PC-3 (cell line): ENCODE measurements around the gene ST6GALNAC1. TPM values are rescaled to one million over a fixed set of nuclear protein-coding genes. Genes with fewer than 3 reads are reported as not detected.

Source experiments
- ATAC-seq: fragments of 200-7000 bp; cut with Tn5 transposase; 2 replicates; pipeline ENCODE4 v1.9.1; 2020; ENCODE audit warnings: mild to moderate bottlenecking, moderate library complexity
- BruUV-seq: library from RNA; stranded (reverse); fragments of 400-500 nt; replicated peaks from 2 replicates; lab custom pipeline; 2021; lab: Mats Ljungman, UMichigan
- CTCF ChIA-PET: fragments of 300-600 bp; sonication (Branson Sonifier 250); formaldehyde crosslinking; loops from one replicate; lab custom pipeline; 2022; ENCODE audit warnings: antibody characterized with exemption; lab: Charles Lee
- POLR2A ChIA-PET: fragments of 300-600 bp; sonication (Branson Sonifier 250); formaldehyde crosslinking; loops from one replicate; lab custom pipeline; 2022; ENCODE audit warnings: antibody characterized with exemption; ENCODE audit not compliant: unreplicated experiment; lab: Charles Lee
- DNase-seq: peaks from one replicate; pipeline ENCODE4 v3.0.0-alpha.2; 2015
- H2AFZ ChIP-seq: fragments of 300-600 bp; sonication (generic); 2 replicates; pipeline ENCODE4 v1.6.0; 2016; ENCODE audit warnings: antibody characterized with exemption, low read length
- H3F3A ChIP-seq: fragments of 300-600 bp; sonication (generic); one replicate; pipeline ENCODE4 v1.6.0; 2017; ENCODE audit warnings: antibody characterized with exemption, low read length, control low read depth, mild to moderate bottlenecking; ENCODE audit not compliant: unreplicated experiment
- H3K27ac ChIP-seq: fragments of 300-600 bp; sonication (generic); 2 replicates; pipeline ENCODE4 v1.5.1; 2016; ENCODE audit warnings: mild to moderate bottlenecking, low read length
- H3K27me3 ChIP-seq: fragments of 300-600 bp; sonication (generic); 2 replicates; pipeline ENCODE4 v1.6.1; 2016; ENCODE audit warnings: low read length, mixed read lengths
- H3K36me3 ChIP-seq: fragments of 300-600 bp; sonication (generic); 2 replicates; pipeline ENCODE4 v1.6.1; 2016; ENCODE audit warnings: low read depth, mixed run types, low read length, mixed read lengths
- H3K4me1 ChIP-seq: fragments of 300-600 bp; sonication (generic); 2 replicates; pipeline ENCODE4 v1.5.1; 2016; ENCODE audit warnings: low read length; ENCODE audit not compliant: insufficient read depth
- H3K4me2 ChIP-seq: fragments of 300-600 bp; sonication (generic); 2 replicates; pipeline ENCODE4 v1.6.0; 2016; ENCODE audit warnings: low read length
- H3K4me3 ChIP-seq: fragments of 300-600 bp; sonication (generic); 2 replicates; pipeline ENCODE4 v1.5.1; 2016; ENCODE audit warnings: mild to moderate bottlenecking, low read length, mixed read lengths
- H3K79me2 ChIP-seq: fragments of 300-600 bp; sonication (generic); 2 replicates; pipeline ENCODE4 v1.6.1; 2017; ENCODE audit warnings: low read length, mixed read lengths
- H3K9ac ChIP-seq: fragments of 300-600 bp; sonication (generic); 2 replicates; pipeline ENCODE4 v1.6.0; 2016; ENCODE audit warnings: mild to moderate bottlenecking, low read length
- H3K9me2 ChIP-seq: fragments of 300-600 bp; sonication (generic); replicated peaks from 2 replicates; pipeline ENCODE4 v1.6.1; 2016; ENCODE audit warnings: mixed run types, low read length, mixed read lengths
- H3K9me3 ChIP-seq: fragments of 300-600 bp; sonication (generic); 2 replicates; pipeline ENCODE4 v1.6.1; 2016; ENCODE audit warnings: low read length, mixed read lengths
- H4K20me1 ChIP-seq: fragments of 300-600 bp; sonication (generic); 2 replicates; pipeline ENCODE4 v1.6.1; 2016; ENCODE audit warnings: low read length, mixed read lengths
- EZH2 ChIP-seq: fragments of 300-600 bp; sonication (generic); IDR thresholded peaks from one replicate; pipeline ENCODE4 v1.6.1; 2017; ENCODE audit warnings: antibody characterized with exemption, mild to moderate bottlenecking, low read length; ENCODE audit not compliant: unreplicated experiment
- EZH2phosphoT487 ChIP-seq: fragments of 300-600 bp; sonication (generic); IDR thresholded peaks from 2 replicates; pipeline ENCODE4 v1.6.1; 2018; ENCODE audit warnings: mild to moderate bottlenecking, antibody characterized with exemption, low read length, borderline replicate concordance
- intact Hi-C: fragments of 100-400 bp; cut with micrococcal nuclease; formaldehyde crosslinking; loops from 2 replicates; pipeline ENCODE4 v1.9.0; 2023
- total RNA-seq: library from RNA; depleted of rRNA; stranded (reverse); fragments of >200 nt; gene quantifications from 2 replicates; pipeline ENCODE4 v1.2.3, GENCODE V29; 2014
- TF ChIP-seq, protein P1 (sequence below): fragments of 300-600 bp; sonication (generic); conservative IDR thresholded peaks from 2 replicates; pipeline ENCODE4 v1.5.1; 2017; ENCODE audit warnings: antibody characterized with exemption, low read depth, mild to moderate bottlenecking, low read length

ST6GALNAC1 gene
- total RNA-seq, 1 experiment from 2014 or later, result 4.1 TPM

DNA sequence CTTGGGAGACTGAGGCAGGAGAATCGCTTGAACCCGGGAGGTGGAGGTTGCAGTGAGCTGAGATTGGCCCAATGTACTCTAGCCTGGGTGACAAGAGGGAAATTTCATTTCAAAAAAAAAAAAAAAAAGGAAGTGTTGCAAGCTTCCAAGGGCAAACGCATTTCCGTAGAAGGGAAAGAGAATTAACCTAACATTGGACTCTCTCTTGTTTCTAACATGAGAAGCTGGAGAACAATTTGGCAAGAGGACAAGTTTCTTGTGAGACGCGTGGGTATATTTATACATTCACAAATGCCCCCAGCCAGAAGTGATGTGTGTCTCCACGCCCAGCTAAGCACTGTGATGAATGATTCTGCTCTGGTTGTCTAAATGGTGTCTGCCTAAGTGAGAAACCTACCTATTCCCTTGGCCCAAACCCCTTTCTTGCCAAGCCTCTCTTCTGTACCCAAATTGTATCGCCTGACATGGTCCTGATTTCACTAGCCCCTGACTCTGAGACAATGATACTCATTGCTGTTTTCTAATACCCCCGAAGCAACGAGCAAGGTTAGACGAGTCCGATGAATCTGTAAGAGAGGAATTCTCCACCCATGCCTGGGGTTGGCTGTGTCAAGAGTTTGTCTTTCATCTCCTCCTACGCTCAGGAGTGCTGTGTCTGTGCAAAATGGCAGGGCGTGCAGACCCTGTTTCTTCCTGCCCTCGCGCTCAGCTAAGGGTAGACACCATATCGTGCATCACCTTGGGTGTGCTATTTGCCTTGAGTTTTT, 43.7 kb downstream of the ST6GALNAC1 start:
- H3F3A ChIP-seq, result no peaks in the 10 kb centered on the region
- H3K4me3 ChIP-seq, result no peak overlapping the region
- H3K27ac ChIP-seq, result no peak overlapping the region
- H3K4me2 ChIP-seq, result no peak overlapping the region
- H3K36me3 ChIP-seq, result no peaks in the 10 kb centered on the region
- no peak for TF ChIP-seq EZH2phosphoT487
- TF ChIP-seq, protein P1, sequence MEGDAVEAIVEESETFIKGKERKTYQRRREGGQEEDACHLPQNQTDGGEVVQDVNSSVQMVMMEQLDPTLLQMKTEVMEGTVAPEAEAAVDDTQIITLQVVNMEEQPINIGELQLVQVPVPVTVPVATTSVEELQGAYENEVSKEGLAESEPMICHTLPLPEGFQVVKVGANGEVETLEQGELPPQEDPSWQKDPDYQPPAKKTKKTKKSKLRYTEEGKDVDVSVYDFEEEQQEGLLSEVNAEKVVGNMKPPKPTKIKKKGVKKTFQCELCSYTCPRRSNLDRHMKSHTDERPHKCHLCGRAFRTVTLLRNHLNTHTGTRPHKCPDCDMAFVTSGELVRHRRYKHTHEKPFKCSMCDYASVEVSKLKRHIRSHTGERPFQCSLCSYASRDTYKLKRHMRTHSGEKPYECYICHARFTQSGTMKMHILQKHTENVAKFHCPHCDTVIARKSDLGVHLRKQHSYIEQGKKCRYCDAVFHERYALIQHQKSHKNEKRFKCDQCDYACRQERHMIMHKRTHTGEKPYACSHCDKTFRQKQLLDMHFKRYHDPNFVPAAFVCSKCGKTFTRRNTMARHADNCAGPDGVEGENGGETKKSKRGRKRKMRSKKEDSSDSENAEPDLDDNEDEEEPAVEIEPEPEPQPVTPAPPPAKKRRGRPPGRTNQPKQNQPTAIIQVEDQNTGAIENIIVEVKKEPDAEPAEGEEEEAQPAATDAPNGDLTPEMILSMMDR, result no peak
- POLR2A ChIA-PET, result no interaction called here
- no peaks in the 10 kb centered on the region for H4K20me1 ChIP-seq
- no peaks in the 10 kb centered on the region for H3K9me3 ChIP-seq
- no peaks in the 10 kb centered on the region for H3K27me3 ChIP-seq
- intact Hi-C loops, result no loop called here
- CTCF ChIA-PET, result no interaction called here
- DNase-seq (no peak), ATAC-seq (no peak)
- BruUV-seq, result no TSS peak
- H3K79me2 ChIP-seq, result no peaks in the 10 kb centered on the region
- H2AFZ ChIP-seq, result no peak overlapping the region
- H3K9me2 ChIP-seq, result no peaks in the 10 kb centered on the region
- H3K9ac ChIP-seq, result no peak overlapping the region
- peaks cover 39% of the 10 kb centered on the region for H3K4me1 ChIP-seq

DNA sequence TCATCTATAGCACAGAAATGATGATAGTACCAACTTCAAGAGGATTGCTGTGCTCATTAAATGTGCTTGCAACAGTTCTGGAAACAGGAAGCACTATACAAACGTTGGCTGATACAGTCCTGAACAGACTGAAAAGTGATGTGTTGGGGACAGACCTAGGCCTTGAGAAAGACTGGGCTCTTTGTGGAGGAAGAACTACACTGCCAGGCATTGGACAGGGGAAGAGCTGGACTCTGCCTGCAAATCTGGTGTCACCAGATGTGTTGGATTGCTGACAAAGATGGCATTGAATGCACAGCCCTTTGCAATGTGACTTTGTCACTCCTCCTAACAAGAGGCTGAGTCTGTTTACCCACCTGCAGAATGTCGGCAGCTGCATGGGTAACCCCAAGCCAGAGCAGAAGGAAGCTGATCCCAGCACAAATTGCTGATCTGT, 45.5 kb downstream of the ST6GALNAC1 start:
- TF ChIP-seq, protein P1, result no peak
- TF ChIP-seq EZH2 (no peak), EZH2phosphoT487 (no peak)
- POLR2A ChIA-PET, result no interaction called here
- H3K9ac ChIP-seq, result no peak overlapping the region
- no peaks in the 10 kb centered on the region for H3K36me3 ChIP-seq
- H3K4me3 ChIP-seq, result no peak overlapping the region
- DNase-seq, result peak; percentile 19
- no peak for ATAC-seq
- H3K9me3 ChIP-seq, result no peaks in the 10 kb centered on the region
- no peaks in the 10 kb centered on the region for H3K27me3 ChIP-seq
- no peaks in the 10 kb centered on the region for H3K79me2 ChIP-seq
- H3K4me2 ChIP-seq, result no peak overlapping the region
- intact Hi-C loops, result no loop called here
- H3K4me1 ChIP-seq, result peaks cover 50% of the 10 kb centered on the region
- no peak overlapping the region for H2AFZ ChIP-seq
- CTCF ChIA-PET, result interaction anchor here (1.0 kb wide), 1 partner anchor 26 kb away, joined by 7 read pairs; no protein-coding TSS in a partner anchor
- H3K9me2 ChIP-seq, result no peaks in the 10 kb centered on the region
- H3F3A ChIP-seq, result no peaks in the 10 kb centered on the region
- no peak overlapping the region; the same call in 1 of the 2 replicates for H3K27ac ChIP-seq
- no TSS peak for BruUV-seq
- no peaks in the 10 kb centered on the region for H4K20me1 ChIP-seq
